Naive thymus-derived CD4-positive, alpha-beta T cell (primary cell): ENCODE measurements around the gene C17orf50. TPM values are rescaled to one million over a fixed set of nuclear protein-coding genes. Genes with fewer than 3 reads are reported as not detected.

Source experiments
- ATAC-seq: fragments of 150-1000 bp; cut with Tn5 transposase; 2 replicates; pipeline ENCODE4 v1.10.0; 2021; ENCODE audit warnings: mild to moderate bottlenecking, moderate library complexity
- CTCF ChIA-PET: fragments of 350-600 bp; sonication (Branson Sonifier 250); formaldehyde crosslinking; loops from one replicate; lab custom pipeline; 2021; ENCODE audit warnings: antibody characterized with exemption; lab: Charles Lee
- POLR2A ChIA-PET: fragments of 350-600 bp; sonication (Branson Sonifier 250); formaldehyde crosslinking; loops from one replicate; lab custom pipeline; 2021; ENCODE audit warnings: antibody characterized with exemption, inconsistent platforms; lab: Charles Lee
- DNase-seq, 9 donors: peaks; one replicate each; pipeline versions ENCODE4 v3.0.0 to v3.0.0-alpha.2; 2020 to 2022; ENCODE audit warnings: mixed read lengths in 1 of 9
- H3K27ac ChIP-seq: one replicate; pipeline ENCODE4 v1.7.0; 2013; ENCODE audit warnings: mild to moderate bottlenecking, low read depth, low read length, moderate library complexity
- H3K27me3 ChIP-seq, 2 donors: one replicate each; pipeline ENCODE4 v1.7.0; 2013; ENCODE audit warnings: low read length in 2 of 2, mild to moderate bottlenecking in 2 of 2, moderate library complexity in 2 of 2; ENCODE audit not compliant: control insufficient read depth in 2 of 2, insufficient read depth in 2 of 2
- H3K36me3 ChIP-seq, 3 experiments: 1 replicate in 2 of 3; 2 replicates in 1 of 3; pipeline ENCODE4 v1.7.0; 2013; ENCODE audit warnings: low read length in 3 of 3, mild to moderate bottlenecking in 3 of 3, moderate library complexity in 1 of 3; ENCODE audit not compliant: insufficient read depth in 3 of 3, control insufficient read depth in 2 of 3
- H3K4me1 ChIP-seq, 2 donors: one replicate each; pipeline ENCODE4 v1.7.0; 2013; ENCODE audit warnings: low read length in 2 of 2, mild to moderate bottlenecking in 2 of 2, moderate library complexity in 1 of 2; ENCODE audit not compliant: control insufficient read depth in 2 of 2, insufficient read depth in 2 of 2
- H3K4me3 ChIP-seq: 2 replicates; pipeline ENCODE4 v1.7.0; 2013; ENCODE audit warnings: mild to moderate bottlenecking, low read length
- H3K9me3 ChIP-seq, 3 experiments: 1 replicate in 2 of 3; 2 replicates in 1 of 3; pipeline ENCODE4 v1.7.0; 2013; ENCODE audit warnings: low read length in 3 of 3; ENCODE audit not compliant: control insufficient read depth in 2 of 3
- H3K27ac Mint-ChIP-seq, 9 donors: one replicate each; pipeline ENCODE4 v1.8.0; 2020 to 2022; ENCODE audit warnings: mixed read lengths in 9 of 9, mild to moderate bottlenecking in 8 of 9, moderate library complexity in 5 of 9, inconsistent platforms in 2 of 9
- H3K27me3 Mint-ChIP-seq, 5 donors: one replicate each; pipeline ENCODE4 v1.8.0; 2021 to 2022; ENCODE audit warnings: mixed read lengths in 5 of 5, mild to moderate bottlenecking in 1 of 5
- H3K36me3 Mint-ChIP-seq, 5 donors: one replicate each; pipeline ENCODE4 v1.8.0; 2020 to 2022; ENCODE audit warnings: mixed read lengths in 5 of 5, mild to moderate bottlenecking in 3 of 5, inconsistent platforms in 1 of 5
- H3K4me1 Mint-ChIP-seq, 7 donors: one replicate each; pipeline ENCODE4 v1.8.0; 2020 to 2022; ENCODE audit warnings: mixed read lengths in 7 of 7, mild to moderate bottlenecking in 3 of 7, inconsistent platforms in 1 of 7
- H3K4me3 Mint-ChIP-seq, 10 donors: one replicate each; pipeline ENCODE4 v1.8.0; 2020 to 2022; ENCODE audit warnings: mild to moderate bottlenecking in 10 of 10, mixed read lengths in 10 of 10, moderate library complexity in 6 of 10, inconsistent platforms in 2 of 10
- H3K9me3 Mint-ChIP-seq, 11 donors: one replicate each; pipeline ENCODE4 v1.8.0; 2020 to 2022; ENCODE audit warnings: mixed read lengths in 11 of 11, mild to moderate bottlenecking in 4 of 11, inconsistent platforms in 1 of 11, moderate library complexity in 1 of 11
- intact Hi-C, 2 donors: fragments of 100-400 bp; cut with micrococcal nuclease; formaldehyde crosslinking; loops; one replicate each; pipeline ENCODE4 v1.15.1; 2023
- polyA plus RNA-seq, 2 donors: library from polyadenylated mRNA; unstranded; fragments of 300-500 nt; fragmentation: Illumina TruSeq; gene quantifications; one replicate each; pipeline ENCODE4 v1.2.3, GENCODE V29; 2021
- total RNA-seq, 6 experiments: library from RNA in 5 of 6; stranded (reverse) in 5 of 6; gene quantifications; 1 replicate in 5 of 6; 2 replicates in 1 of 6; pipeline ENCODE4 v1.2.3 and lab custom pipeline; 2021 to 2026

C17orf50 gene
- total and polyA plus RNA-seq, 7 experiments from 2014 or later = 0.27 TPM; not detected in 6

GRCh38 chr17:35742896-35743477 lies 17.7 kb upstream of the C17orf50 start:
- H3K36me3 Mint-ChIP-seq = no peaks in the 10 kb centered on the region
- intact Hi-C loops = loop anchor here (10.0 kb wide), 2 partner anchors 198 to 598 kb away; partner anchors contain the start of genes NLE1 (in 1 of the 2) and UNC45B (in 1 of the 2)

DNA sequence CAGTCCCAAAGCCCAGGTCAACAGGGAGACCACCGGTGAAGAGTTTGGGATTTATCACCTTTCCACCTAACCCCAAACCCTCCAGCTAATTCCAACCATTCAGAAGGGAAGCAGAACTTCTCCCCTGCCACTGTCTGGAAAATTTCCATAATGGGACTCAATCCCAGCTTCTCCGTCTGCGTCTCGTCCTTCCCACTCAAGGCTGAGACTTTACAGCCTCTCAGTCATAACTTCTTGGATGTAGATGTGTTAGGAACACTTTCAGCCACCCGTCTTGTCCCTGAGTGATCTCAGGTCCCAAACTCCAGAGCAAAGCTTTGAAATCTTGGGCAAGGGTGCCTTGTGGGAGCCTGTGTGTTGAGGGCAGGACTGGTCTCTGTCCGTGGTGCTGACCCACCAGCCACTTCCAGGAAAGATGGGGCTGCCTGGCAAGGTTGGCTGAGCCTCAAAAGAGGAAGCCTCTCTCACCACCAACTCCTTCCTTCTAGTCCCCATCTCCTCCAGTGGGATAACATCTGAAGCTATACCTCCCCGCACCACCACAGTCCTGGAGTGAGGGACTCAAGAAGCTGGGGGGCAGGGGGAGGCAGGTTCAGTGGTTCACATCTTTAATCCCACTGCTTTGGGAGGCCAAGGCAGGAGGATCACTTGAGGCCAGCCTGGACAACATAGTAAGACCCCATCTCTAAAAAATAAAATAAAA lies 16.9 kb upstream of the C17orf50 start:
- Histone ChIP-seq H3K27ac (no peak overlapping the region), H3K4me1 (no peaks in the 10 kb centered on the region), H3K36me3 (no peaks in the 10 kb centered on the region), H3K27me3 (peaks cover 0 to 17% of the 10 kb centered on the region in 2 donors), H3K4me3 (no peak overlapping the region), H3K9me3 (no peaks in the 10 kb centered on the region)
- ChIA-PET POLR2A (interaction anchor here (0.6 to 1.0 kb wide), 2 partner anchors 65 to 602 kb away, joined by 3 read pairs; partner anchors contain the start of genes NLE1 and TAF15), CTCF (interaction anchor here (0.9 to 7.3 kb wide), 2 partner anchors 16 to 130 kb away, joined by 3 to 93 read pairs; no protein-coding TSS in a partner anchor)
- Mint-ChIP-seq H3K36me3 (no peaks in the 10 kb centered on the region), H3K27ac (no peak overlapping the region), H3K4me1 (peaks cover 4 to 16% (median 11%) of the 10 kb centered on the region in 7 donors), H3K9me3 (peaks cover 0 to 1% (median 0%) of the 10 kb centered on the region in 11 donors), H3K27me3 (peaks cover 27 to 42% (median 33%) of the 10 kb centered on the region in 5 donors), H3K4me3 (no peak overlapping the region)
- DNase-seq (no peak), ATAC-seq (no peak)
- intact Hi-C loops = loop anchor here (10.0 kb wide), 2 partner anchors 199 to 599 kb away; partner anchors contain the start of genes NLE1 (in 1 of the 2) and UNC45B (in 1 of the 2)

More at GRCh38 chr17:35742896-35743477, 17.7 kb upstream of the C17orf50 start:
- ATAC-seq (no peak), DNase-seq (no peak)
- Histone ChIP-seq H3K27ac (no peak overlapping the region), H3K4me3 (no peak overlapping the region), H3K4me1 (no peaks in the 10 kb centered on the region), H3K36me3 (no peaks in the 10 kb centered on the region), H3K27me3 (peaks cover 0 to 11% of the 10 kb centered on the region in 2 donors), H3K9me3 (no peaks in the 10 kb centered on the region)
- Mint-ChIP-seq H3K27me3 (peaks cover 23 to 40% (median 28%) of the 10 kb centered on the region in 5 donors), H3K4me3 (no peak overlapping the region), H3K27ac (no peak overlapping the region), H3K9me3 (peaks cover 0 to 1% (median 0%) of the 10 kb centered on the region in 11 donors), H3K4me1 (peaks cover 4 to 16% (median 10%) of the 10 kb centered on the region in 7 donors)
- POLR2A ChIA-PET = no interaction called here
- CTCF ChIA-PET = interaction anchor here (7.3 kb wide), 1 partner anchor 129 kb away, joined by 93 read pairs; no protein-coding TSS in a partner anchor

DNA sequence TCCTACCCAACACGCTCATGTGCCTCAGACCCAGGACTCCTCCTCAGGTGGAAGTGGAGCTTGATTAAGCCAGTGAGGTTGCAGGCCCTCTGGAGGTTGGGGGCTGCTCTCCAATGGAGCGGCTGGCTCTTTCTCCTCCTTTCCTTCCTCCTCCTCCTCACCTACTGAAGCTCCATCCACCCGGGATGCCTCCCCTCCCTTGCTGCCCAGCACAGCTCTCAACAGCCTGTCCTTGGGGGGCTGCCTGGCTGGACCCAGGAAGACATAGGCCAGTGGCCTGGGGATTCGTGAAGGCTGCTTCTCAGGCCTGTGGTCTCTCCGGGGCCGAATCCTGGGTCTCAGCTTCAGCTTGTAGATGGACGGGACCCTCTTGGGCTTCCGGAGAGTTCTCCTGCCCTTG lies 15.9 kb upstream of the C17orf50 start:
- intact Hi-C loops = loop anchor here (5.0 to 10.0 kb wide), 3 partner anchors 200 to 628 kb away; partner anchors contain the start of genes NLE1 (in 1 of the 2), RAD51D (in 1 of the 2) and UNC45B (in 1 of the 2)
- peaks cover 2 to 16% (median 11%) of the 10 kb centered on the region in 7 donors for H3K4me1 Mint-ChIP-seq
- H3K9me3 Mint-ChIP-seq = peaks cover 0 to 1% (median 0%) of the 10 kb centered on the region in 11 donors
- H3K4me3 Mint-ChIP-seq = no peak overlapping the region
- H3K27ac ChIP-seq = no peak overlapping the region
- no peaks in the 10 kb centered on the region for H3K36me3 ChIP-seq
- no peak for DNase-seq
- no peaks in the 10 kb centered on the region for H3K9me3 ChIP-seq
- H3K27me3 Mint-ChIP-seq = peaks cover 31 to 43% (median 41%) of the 10 kb centered on the region in 5 donors
- H3K27ac Mint-ChIP-seq = no peak overlapping the region
- H3K4me3 ChIP-seq = no peak overlapping the region
- H3K4me1 ChIP-seq = no peaks in the 10 kb centered on the region
- ATAC-seq = no peak
- ChIA-PET CTCF (interaction anchor here (7.3 kb wide), 1 partner anchor 131 kb away, joined by 93 read pairs; no protein-coding TSS in a partner anchor), POLR2A (interaction anchor here (0.6 kb wide), 1 partner anchor 1361 kb away, joined by 3 read pairs; no protein-coding TSS in a partner anchor)
- peaks cover 0 to 17% of the 10 kb centered on the region in 2 donors for H3K27me3 ChIP-seq
- no peaks in the 10 kb centered on the region for H3K36me3 Mint-ChIP-seq

- H3K27me3 ChIP-seq = peaks cover 0 to 17% of the 10 kb centered on the region in 2 donors
- intact Hi-C loops = loop anchor here (5.0 to 10.0 kb wide), 3 partner anchors 200 to 628 kb away; partner anchors contain the start of genes NLE1 (in 1 of the 2), RAD51D (in 1 of the 2) and UNC45B (in 1 of the 2)
- Mint-ChIP-seq H3K27me3 (peaks cover 34 to 43% (median 42%) of the 10 kb centered on the region in 5 donors), H3K27ac (no peak overlapping the region), H3K4me3 (no peak overlapping the region), H3K36me3 (no peaks in the 10 kb centered on the region), H3K9me3 (peaks cover 0 to 1% (median 0%) of the 10 kb centered on the region in 11 donors), H3K4me1 (peaks cover 0 to 19% (median 11%) of the 10 kb centered on the region in 7 donors)
- no peaks in the 10 kb centered on the region for H3K9me3 ChIP-seq
- DNase-seq (no peak), ATAC-seq (no peak)
- ChIA-PET POLR2A (interaction anchor here (0.6 kb wide), 2 partner anchors 1305 to 1361 kb away, joined by 3 read pairs; no protein-coding TSS in a partner anchor), CTCF (interaction anchor here (0.5 to 7.3 kb wide), 2 partner anchors 132 to 137 kb away, joined by 3 to 93 read pairs; no protein-coding TSS in a partner anchor)
- H3K27ac ChIP-seq = no peak overlapping the region
- H3K4me3 ChIP-seq = no peak overlapping the region
- no peaks in the 10 kb centered on the region for H3K36me3 ChIP-seq
- no peaks in the 10 kb centered on the region for H3K4me1 ChIP-seq
These were observed 15.4 kb upstream of the C17orf50 start for GRCh38 chr17:35745246-35745645.

DNA sequence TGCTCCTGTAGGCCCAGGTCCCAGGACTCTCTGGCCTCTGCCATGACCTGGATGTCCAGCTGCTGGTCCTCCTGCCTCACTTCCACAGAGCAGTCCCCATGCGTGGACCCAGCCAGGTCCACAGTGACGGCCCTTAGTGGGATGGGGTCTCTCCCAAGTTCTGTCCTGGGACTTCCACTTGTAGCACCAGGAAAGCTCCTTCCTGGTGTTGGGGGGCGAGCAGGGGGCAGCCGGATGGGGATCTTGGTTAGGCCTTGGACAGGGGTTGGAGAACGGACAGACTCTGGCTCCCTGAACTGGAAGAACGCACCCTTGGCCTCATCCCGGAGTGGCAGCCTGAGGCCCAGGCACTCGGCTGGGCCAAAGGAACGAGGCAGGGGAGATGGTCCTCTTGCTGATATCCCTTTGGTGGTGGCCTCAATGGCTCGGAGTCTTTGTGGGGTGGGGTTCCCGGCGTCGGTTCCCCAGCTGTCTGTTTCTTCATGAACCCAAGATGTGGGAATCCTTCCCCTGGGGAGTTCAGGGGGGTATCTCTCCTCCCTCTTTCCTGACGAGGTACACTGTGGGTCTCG lies 14.9 kb upstream of the C17orf50 start:
- CTCF ChIA-PET = interaction anchor here (0.5 to 7.3 kb wide), 3 partner anchors 17 to 137 kb away, joined by 3 to 93 read pairs (median 3); no protein-coding TSS in a partner anchor
- no peak for DNase-seq
- intact Hi-C loops = loop anchor here (2.0 to 10.0 kb wide), 5 partner anchors 201 to 629 kb away; partner anchors contain the start of genes NLE1 (in 1 of the 2), RAD51D (in 1 of the 2) and UNC45B (in 1 of the 2)
- Histone ChIP-seq H3K4me3 (no peak overlapping the region), H3K27ac (no peak overlapping the region), H3K4me1 (no peaks in the 10 kb centered on the region), H3K36me3 (no peaks in the 10 kb centered on the region), H3K27me3 (peaks cover 0 to 14% of the 10 kb centered on the region in 2 donors), H3K9me3 (no peaks in the 10 kb centered on the region)
- POLR2A ChIA-PET = interaction anchor here (0.6 kb wide), 1 partner anchor 1305 kb away, joined by 3 read pairs; no protein-coding TSS in a partner anchor
- Mint-ChIP-seq H3K9me3 (peaks cover 0 to 1% (median 0%) of the 10 kb centered on the region in 11 donors), H3K27me3 (peaks cover 39 to 49% (median 47%) of the 10 kb centered on the region in 5 donors), H3K27ac (no peak overlapping the region), H3K36me3 (no peaks in the 10 kb centered on the region), H3K4me3 (no peak overlapping the region), H3K4me1 (peaks cover 0 to 24% (median 11%) of the 10 kb centered on the region in 7 donors)
- ATAC-seq = no peak
